Prostate gland (tissue), 2 donors: ENCODE results near the gene SLC39A11.

Experiments used
- CTCF ChIP-seq, 4 experiments: fragments of 200-600 bp in 2 of 4; fragments of 450-650 bp in 2 of 4; sonication (generic) in 2 of 4; IDR thresholded peaks; 1 replicate in 3 of 4; 2 replicates in 1 of 4; pipeline ENCODE4 v1.5.1; 2016 to 2019; ENCODE audit warnings: antibody characterized with exemption in 4 of 4, mild to moderate bottlenecking in 2 of 4, moderate library complexity in 2 of 4
- POLR2A ChIP-seq: fragments of 450-650 bp; IDR thresholded peaks from one replicate; pipeline ENCODE4 v1.6.1; 2016; ENCODE audit warnings: antibody characterized with exemption, mild to moderate bottlenecking
- POLR2AphosphoS5 ChIP-seq: sonication (generic); formaldehyde crosslinking; IDR thresholded peaks from one replicate; pipeline ENCODE4 v1.6.1; 2017; ENCODE audit warnings: antibody characterized with exemption

DNA sequence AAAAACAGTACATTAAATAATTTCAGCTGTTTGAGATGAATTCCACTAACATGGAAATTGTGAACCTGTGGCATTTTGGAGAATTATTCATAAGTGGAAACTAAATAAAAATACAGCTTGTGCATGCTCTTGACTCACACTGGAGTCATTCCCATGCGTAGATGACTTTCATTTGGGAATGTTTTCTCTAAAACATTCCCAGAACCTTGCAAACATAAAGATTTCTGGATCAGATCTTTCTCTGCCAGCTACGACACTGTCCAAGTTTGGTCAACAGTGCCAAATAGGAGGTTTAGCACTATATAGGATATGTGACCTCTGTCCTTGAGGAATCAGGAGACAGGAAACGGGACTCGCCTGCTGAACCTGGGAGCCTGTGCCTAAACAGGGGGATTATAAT lies 400.9 kb downstream of the SLC39A11 start:
- TF ChIP-seq CTCF (IDR thresholded peaks at IDR 0.05) = no peak
- TF ChIP-seq POLR2AphosphoS5 = no peak
- TF ChIP-seq POLR2A = no peak
